ENCODE data around the gene USP28. TPM values are rescaled to one million over a fixed set of nuclear protein-coding genes. Genes with fewer than 3 reads are reported as not detected.
"Not testable (repeated sequence)": the region's sequence is repeated elsewhere in the genome, so short reads cannot be mapped to it uniquely, and the experiment has no call there.

Gene USP28, protein sequence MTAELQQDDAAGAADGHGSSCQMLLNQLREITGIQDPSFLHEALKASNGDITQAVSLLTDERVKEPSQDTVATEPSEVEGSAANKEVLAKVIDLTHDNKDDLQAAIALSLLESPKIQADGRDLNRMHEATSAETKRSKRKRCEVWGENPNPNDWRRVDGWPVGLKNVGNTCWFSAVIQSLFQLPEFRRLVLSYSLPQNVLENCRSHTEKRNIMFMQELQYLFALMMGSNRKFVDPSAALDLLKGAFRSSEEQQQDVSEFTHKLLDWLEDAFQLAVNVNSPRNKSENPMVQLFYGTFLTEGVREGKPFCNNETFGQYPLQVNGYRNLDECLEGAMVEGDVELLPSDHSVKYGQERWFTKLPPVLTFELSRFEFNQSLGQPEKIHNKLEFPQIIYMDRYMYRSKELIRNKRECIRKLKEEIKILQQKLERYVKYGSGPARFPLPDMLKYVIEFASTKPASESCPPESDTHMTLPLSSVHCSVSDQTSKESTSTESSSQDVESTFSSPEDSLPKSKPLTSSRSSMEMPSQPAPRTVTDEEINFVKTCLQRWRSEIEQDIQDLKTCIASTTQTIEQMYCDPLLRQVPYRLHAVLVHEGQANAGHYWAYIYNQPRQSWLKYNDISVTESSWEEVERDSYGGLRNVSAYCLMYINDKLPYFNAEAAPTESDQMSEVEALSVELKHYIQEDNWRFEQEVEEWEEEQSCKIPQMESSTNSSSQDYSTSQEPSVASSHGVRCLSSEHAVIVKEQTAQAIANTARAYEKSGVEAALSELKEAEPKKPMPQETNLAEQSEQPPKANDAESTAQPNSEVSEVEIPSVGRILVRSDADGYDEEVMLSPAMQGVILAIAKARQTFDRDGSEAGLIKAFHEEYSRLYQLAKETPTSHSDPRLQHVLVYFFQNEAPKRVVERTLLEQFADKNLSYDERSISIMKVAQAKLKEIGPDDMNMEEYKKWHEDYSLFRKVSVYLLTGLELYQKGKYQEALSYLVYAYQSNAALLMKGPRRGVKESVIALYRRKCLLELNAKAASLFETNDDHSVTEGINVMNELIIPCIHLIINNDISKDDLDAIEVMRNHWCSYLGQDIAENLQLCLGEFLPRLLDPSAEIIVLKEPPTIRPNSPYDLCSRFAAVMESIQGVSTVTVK
- total RNA-seq = 11.1 and 25.6 TPM in 2 replicates

DNA sequence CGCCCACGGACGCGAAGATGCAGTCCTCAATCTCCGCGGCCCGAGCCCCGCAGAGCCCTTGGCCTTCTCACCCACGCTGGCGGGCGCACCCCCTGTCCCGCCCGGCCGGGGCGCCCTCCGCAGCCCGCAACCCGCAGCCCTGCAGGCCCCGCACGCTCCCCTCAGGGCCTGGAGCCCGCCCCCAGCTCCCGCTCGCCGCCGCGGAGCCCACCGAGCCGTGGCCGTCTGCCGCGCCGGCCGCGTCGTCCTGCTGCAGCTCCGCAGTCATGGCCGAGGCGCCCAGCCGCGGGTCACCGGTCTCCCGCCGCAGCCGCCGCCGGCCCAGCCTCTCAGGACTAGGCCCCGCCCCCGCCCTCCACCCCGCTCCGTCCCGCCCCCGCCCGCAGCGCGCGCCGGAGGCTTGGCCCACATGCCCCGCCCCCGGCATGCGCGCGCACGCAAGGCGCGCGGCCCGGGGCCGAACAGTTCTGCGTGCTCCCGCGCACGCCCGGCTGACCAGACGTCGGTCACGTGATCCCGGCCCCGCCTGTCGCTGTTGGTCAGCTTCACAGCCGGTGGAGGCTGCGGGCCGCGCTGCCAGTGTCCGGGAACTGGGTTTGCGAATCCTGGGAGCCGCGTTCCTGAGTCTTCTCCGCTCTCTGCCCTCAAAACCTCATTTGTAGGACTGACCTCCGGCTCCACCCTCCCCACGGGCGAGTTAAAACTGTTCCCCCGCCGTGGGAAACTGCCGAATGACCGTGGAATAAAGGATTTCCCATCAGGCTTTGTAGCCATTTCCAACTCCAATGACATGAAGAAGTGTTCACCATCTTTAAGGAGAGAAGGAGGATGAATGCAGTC lies at the start of gene USP28:
Gene USP28, minus strand, starts transcription at position 339 of the 840 bp plus-strand sequence. Its CDS starts 71 bp downstream, at position 268.
- DNase-seq (ENCODE audit: extremely low read depth, low read depth, low spot score) = no peak

DNA sequence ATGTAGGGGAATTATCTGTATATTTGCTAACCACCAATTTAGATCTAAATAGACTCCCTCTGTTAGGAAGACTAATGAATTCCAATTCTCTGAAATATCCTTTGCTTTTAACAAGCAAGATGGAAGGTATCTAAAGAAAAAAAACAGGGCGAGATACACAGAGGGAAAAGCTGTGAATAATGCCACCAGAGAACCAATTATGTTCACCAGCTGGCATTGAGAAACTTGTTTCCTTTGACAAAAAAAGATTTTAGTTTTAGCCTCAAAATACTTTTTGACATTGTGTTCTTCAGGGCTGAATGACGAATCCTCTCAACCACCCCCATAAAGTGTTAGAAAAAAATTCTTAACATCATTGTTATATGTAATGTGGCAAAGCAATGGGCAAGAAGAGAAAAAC lies 48.2 kb upstream of the USP28 start:
- no peak for DNase-seq (ENCODE audit: extremely low read depth, low read depth, low spot score)

DNA sequence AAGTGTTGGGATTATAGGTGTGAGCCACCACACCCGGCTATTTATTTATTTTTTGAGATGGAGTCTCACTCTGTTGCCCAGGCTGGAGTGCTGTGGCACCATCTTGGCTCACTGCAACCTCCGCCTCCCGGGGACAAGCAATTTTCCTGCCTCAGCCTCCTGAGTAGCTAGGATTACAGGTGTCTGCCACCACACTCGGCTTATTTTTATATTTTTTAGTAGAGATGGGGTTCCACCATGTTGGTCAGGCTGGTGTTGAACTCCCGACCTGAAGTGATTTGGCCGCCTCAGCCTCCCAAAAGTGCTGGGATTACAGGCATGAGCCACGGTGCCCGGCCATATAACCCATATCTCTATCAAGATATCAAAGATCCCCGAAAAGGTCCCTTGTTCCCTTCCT lies 36.1 kb upstream of the USP28 start:
- DNase-seq (ENCODE audit: extremely low read depth, low read depth, low spot score) = not testable (repeated sequence)

DNA sequence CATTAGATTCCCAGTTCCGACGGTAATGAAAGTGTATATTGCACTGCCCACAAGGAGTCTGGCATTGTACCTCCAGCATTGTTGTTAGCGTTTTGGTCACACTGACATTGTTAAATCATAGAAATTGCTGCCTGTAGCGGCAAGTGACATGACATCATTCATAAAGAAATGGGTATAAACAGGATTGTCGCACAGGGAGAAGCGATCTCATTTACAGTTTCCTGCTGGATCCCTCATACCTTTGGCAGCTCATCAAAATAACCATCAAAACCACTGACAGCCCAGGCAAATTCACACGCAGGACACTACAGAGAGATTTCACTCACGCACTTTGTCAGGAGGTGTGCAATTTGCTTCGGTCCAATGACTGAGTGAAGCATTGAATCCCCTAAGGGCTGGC lies 32.7 kb upstream of the USP28 start:
- DNase-seq (ENCODE audit: extremely low read depth, low read depth, low spot score) = no peak

DNA sequence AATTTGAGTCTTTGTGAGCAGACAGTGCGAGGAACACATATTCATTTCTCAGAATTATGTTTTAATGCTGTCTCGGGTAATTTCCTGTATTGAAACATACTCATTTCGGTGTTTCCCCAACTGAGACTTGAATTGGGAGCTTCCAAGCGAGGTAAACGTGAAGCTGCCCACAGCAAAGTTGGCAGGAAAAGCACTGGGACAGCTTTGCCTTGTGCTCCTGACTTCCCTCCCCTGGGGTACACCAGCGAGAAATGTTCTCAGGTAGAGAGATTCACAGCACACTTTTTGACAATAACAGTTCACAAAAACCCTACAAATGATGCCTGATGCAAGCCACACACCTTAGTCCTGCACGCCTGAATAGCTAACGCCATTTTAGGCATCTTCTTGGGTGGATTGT lies 32.3 kb upstream of the USP28 start:
- DNase-seq (ENCODE audit: extremely low read depth, low read depth, low spot score) = no peak

DNA sequence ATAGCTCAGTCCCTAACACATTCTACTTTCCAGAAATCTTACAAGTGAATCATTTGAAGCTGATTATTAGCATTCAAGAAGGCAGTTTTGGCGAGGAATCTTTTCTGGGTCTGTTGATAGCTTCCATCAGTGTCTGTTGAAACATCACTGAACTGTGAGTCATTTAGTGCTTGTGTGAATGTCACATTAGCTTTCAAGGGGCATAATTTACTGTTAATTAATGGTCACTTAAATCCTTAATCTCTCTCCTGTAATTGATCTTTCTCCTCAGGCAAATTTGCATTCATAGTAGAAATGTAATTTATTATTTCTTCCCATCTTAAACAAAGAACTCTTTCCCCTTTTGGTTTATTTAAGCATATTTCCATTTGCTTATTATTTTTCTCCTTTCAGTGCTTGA lies 31.8 kb upstream of the USP28 start:
- DNase-seq (ENCODE audit: extremely low read depth, low read depth, low spot score) = no peak

DNA sequence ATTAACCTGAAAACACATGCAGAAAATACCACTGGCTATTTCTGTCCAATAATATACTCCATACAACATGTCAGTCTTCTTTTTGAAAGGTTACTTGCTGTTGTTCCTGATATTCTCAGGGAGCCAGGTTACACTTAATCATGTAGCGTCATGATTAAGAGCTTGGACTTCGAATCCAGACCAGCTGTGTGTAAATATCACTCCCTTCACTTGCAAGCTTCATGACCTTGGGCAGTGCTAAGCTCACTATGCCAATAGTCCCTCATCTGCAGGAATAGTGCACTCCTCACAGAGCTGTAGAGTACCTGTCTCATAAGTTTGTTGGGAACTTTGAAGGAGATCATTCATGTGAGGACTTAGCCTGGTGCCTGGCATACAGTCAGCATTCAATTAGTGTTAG lies 31.1 kb upstream of the USP28 start:
- DNase-seq (ENCODE audit: extremely low read depth, low read depth, low spot score) = no peak

DNA sequence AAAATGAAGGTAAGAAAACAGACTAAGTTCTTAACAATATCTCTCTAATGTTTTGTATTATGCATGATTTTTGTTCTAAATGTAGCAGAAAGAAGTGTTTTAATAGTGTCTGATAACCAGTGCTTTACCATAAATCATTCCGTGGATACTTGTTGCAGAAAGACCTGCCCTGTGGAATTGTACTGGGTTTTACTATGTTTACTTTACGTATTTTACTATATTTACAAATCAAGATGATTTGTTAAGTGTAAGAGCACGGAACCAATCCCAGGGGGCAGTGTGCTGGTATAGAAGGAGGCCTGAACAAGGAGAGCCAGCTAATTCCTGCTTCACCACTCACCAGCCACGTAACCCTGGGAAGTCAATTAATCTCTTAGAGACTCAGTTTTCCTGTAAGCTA lies 30.7 kb upstream of the USP28 start:
- no peak for DNase-seq (ENCODE audit: extremely low read depth, low read depth, low spot score)

DNA sequence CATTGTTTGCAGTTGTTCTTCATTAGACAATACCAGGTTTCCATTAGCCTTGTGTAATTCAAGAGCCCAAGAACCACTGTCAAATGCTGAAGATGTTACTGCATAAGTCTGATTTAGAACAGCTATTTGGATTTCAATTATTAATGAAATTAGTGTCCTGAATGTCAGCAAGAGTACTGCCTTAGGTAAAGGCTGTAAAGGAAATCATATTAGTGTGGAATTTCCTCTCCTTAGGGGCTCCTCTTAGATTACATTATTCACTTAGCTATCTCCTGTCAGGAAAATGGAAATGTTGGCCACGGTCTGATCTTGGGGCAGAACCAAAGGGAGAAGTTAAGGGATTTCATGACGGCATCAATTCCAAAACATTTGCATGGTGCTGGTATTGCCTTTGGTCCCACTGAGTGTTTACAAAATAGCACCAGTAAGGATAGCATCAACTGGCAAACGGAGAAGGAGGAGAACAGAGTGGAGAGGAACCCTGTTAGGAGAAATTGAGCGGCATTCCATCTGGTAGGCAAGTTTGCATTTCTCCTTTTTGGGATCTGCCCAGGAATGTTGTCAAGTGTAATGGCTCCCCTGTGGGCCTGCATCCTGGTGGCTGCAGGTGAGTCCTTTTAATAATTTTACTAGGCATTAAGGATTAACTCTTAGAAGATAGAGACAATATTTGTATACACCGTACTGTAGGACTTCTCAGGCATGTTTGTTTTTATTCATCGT lies 29.2 kb upstream of the USP28 start, which contains the start of gene HTR3B:
Gene HTR3B, plus strand, starts transcription at position 418 of the 723 bp plus-strand sequence. Its CDS starts 138 bp downstream, at position 556.
- no peak for DNase-seq (ENCODE audit: extremely low read depth, low read depth, low spot score)

DNA sequence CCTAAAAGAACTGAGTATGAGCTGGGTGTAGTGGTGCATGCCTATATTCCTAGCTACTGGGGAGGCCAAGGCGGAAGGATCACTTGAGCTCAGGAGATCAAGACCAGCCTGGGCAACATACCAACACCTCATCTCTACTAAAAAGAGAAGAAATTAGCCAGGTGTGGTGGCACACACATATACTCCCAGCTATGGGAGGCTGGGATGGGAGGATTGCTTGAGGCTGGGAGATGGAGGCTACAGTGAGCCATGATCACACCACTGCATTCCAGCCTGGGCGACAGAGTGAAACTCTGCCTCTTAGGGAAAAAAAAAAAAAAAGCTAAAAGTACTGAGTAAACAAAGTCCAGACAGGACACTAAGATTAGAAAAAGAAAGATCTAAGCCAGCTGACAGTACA lies 25.8 kb upstream of the USP28 start:
- DNase-seq (ENCODE audit: extremely low read depth, low read depth, low spot score) = no peak

DNA sequence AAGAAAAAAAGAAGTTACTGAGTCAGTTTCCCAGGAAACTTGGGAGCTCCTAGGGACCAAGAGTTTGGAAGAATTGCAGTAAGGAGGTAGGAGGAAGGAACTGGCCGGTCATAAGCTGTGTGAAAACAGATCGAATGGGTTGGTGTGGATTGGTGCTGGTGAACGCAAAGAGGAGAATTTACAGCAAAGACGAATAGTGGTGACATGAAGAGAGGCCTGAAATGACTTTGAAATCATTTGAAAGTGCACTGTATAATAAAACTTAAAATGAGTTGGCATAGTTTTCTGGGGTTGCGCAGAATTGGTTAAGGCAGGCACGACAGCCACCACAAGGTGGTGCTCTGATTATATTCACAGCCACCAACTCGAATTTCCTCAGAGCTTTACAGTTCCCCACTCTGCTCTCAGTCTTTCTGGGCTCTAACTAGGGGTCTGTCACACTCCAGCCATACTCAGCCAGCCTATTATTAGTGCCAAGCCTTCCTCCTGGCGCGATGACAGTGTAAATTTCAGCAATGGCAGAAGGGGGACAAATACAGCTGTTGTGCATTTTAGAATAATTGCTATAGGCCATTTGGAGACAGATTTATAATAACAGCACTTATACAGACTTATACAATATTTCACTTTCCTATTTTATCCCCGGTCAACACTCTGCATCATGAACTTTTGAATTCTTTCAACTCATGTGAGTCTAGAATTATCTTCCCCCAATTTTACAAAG lies 20.9 kb upstream of the USP28 start:
- DNase-seq (ENCODE audit: extremely low read depth, low read depth, low spot score) = no peak

DNA sequence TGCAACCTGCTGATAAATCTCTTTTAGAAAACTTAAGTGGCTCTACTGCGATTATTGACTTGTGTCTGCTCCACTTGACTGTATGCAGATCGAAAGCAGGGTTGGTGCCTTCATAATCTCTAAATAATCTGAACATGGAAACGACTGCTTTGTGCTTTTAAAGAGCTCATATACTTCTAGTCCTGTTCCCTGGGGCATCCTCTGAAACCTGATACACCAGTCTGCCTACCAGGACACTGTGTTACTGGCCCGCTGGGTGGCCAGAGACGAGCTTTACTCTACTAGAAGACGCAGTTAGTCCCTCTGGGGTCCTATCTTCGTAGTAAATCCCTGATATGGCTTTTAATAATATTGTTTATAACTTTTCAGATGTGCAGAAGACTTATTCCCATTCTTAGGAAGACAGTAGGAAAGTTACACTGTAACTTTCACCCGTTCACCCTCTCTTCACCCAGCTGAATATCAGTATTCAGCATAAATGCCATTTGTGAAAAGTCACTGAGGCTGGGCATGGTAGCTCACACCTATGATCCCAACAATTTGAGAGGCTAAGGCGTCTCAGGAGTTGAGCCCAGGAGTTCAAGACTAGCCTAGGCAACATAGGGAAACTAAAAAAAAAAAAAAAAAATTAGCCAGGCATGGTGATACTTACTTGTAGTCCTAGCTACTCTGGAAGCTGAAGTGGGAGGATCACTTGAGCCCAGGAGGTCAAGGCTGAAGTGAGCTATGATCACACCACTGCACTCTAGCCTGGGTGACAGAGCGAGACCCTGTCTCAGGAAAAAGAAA lies 20.2 kb upstream of the USP28 start:
- no peak for DNase-seq (ENCODE audit: extremely low read depth, low read depth, low spot score)

DNA sequence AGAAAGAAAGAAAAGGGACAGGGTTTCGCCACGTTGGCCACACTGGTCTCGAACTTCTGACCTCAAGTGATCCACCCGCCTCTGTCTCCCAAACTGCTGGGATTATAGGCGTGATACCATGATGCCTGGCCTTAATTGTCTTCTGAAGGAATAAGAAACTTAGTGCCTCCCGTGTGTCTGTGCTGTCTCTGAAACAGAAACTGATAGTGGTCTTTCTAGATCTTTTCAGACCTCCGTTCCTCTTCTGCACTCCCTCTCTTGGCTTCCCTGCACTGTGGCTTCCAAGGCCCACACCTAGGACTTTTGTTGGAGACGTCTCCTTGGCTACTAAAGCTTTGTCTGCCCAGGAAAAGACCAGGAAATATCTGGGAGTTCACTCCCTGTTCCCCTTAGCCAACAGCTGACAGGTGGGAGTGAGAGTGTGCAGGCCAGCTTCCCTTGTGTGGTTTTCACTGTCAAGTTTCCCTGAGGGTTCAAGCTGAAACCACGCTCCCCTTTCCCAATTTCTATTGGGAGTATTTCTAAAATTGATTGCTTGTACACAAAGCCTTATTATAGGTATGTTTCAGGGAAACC lies 19.1 kb upstream of the USP28 start:
- DNase-seq (ENCODE audit: extremely low read depth, low read depth, low spot score) = no peak

DNA sequence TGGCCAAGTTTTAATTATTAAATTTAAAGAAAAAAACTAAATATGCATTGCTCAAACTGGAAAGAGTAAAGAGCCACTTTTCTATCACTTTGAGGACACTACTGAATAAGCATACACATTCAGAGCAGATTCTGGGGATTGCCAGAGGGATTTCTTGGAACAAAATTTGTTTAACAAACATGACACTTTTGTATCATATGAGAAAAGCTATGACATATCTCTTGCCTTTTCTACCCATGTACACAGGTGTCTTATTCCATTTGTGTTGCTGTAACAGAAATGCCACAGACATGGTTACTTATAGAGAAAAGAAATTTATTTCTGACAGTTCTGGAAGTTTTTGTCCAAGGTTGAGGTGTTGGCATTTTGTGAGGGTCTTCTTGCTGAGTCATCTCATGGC lies 13.5 kb upstream of the USP28 start:
- no peak for DNase-seq (ENCODE audit: extremely low read depth, low read depth, low spot score)

DNA sequence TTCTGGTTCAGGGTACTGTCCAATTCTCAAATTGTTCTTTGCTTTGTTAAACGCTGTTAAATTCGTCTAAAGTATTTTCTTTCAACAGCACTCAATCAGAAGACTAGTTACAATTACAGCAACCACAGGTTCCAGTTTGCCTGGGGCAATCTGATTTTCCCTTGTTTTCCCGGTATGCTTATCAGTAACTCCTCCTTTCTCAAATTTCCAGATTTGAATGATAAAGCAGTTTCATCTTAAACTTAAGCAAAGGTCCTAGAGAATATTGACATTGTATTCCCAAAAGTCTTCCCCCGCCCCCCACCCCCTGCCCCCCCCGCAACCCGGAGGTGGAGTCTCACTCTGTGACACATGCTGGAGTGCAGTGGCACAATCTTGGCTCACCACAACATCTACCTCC lies 10.5 kb upstream of the USP28 start:
- DNase-seq (ENCODE audit: extremely low read depth, low read depth, low spot score) = no peak

DNA sequence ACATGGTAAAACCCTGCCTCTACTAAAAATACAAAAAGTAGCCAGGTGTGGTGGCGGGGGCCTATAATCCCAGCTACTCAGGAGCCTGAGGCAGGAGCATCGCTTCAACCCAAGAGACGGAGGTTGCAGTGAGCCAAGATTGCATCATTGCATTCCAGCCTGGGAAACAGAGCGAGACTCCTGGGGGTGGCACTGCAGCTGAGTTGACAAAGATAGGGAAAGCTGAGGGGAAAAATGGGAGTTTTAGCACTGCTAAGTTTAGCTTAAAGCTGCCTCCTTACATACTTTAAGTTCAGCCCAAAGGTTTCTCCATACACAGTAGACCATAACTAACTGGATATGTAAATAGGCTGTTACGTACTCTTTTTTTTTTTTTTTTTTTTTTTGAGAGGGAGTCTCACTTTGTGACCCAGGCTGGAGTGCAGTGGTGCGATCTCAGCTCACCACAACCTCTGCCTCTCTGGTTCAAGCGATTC lies 9.0 kb upstream of the USP28 start:
- no peak for DNase-seq (ENCODE audit: extremely low read depth, low read depth, low spot score)

DNA sequence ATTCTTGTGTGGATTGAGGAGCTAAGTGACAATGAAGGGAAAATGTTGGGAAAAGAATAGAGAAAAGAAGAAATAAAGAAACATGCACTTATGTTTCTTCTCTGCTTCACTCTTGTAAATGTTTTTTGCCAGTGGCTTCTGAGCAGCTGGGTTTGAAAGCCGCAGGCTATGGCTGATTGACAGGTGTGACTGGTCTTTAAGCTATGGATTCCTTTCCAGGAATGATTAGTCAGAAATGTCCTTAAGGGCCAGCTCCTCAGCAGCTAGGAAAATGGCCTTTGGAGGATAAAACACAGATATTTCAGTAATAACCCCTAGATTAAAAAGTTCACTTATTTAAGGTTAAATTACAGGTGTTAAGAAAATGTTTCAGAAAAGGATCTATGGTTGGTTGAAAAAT lies 6.5 kb upstream of the USP28 start:
- no peak for DNase-seq (ENCODE audit: extremely low read depth, low read depth, low spot score)

DNA sequence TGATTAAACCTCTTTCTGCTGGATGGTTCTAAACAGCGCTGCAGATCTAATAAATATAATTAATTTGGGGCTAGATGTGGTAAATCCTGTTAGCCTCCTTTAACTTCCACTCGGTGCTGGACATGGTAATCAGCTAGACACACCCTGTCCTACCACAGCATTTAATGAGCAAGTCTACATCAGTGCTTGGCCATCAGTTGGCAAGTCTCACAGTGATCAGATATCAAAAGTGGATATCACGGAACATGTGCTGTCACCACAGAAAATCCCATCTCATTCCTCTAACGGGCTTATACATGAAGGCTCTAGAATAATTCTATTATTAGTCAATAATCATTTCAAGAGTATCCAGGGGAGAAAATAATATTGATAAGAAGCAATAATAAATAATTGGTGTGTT lies 5.6 kb upstream of the USP28 start:
- no peak for DNase-seq (ENCODE audit: extremely low read depth, low read depth, low spot score)

Data from glomerular endothelial cell (primary cell).